HTR-8/SVneo (cell line): ENCODE measurements around the gene CPB1.

Experiments
- DNase-seq: peaks from one replicate; pipeline ENCODE4 v3.0.0; 2011; ENCODE audit warnings: low spot score, mixed read lengths; ENCODE audit not compliant: insufficient read length
- FAIRE-seq: peaks from 2 replicates; lab custom pipeline; 2011; peaks lifted over from hg19 to GRCh38; lab: Jason Lieb, UNC

The CPB1 gene

DNA sequence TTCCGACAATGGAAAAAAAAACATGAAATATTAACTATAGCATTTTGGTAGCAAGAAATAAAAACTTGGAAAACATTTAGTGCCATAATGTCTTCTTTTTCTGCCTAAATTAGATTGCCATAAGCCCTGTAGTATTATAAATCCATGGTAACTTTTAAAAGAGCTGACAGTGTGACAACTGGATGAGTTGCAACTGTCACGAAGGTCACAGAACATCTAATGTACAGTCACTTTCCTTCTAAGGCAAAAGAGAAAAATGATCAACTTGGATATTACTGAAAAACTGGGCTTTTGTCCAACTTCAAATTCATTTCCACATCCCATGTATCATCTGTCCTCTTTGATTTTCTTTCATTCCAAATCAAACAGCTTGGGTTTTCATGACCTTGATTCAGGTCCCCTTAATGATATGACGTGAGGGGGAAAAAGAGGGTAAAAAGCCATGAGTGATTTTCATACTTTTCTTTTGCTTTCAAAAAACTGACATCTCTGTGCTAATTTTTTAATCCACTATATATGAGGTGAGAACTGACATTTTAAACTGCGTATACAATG is 602 bp downstream of the CPB1 start:
- FAIRE-seq (no peak), DNase-seq (no peak)

GRCh38 chr3:148829926-148830325 is 2.3 kb downstream of the CPB1 start:
- FAIRE-seq = no peak
- DNase-seq = no peak

DNA sequence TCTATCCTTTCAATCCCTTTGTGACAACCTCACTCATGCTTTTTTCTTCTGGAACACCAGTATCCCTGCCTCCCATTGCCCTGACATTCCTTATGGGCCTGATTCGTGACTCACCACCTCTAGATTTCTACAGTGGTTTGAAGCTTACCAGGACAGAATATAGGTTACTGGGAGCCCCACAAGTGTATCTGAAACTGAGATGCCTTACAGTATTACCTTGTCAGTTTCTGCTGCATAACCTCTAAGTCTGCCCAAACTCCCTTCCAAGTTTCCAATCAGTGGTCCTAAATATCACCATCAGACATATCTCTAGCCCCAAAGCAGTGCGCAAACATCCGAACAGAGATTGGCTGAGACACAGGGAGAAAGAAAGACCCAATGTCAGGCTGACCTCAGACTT is 5.6 kb downstream of the CPB1 start:
- FAIRE-seq (no peak), DNase-seq (no peak)

DNA sequence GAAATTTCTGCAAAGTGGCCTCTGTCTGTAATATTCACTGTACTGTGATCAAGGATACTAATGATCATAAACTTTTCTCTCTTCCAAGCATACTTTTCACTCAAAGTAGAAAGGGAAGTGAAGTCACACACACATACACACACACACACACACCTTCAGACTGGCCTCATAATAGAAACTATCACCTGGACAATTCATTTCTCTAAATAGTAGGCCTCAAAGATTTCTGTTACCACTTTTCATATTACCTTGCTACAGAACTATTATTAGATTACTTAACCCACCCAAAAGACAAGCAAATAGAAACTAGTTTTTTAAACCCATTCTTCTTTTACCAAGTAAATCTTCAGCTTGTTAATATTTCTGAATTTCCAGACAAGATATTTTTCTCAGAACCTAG is 12.2 kb downstream of the CPB1 start:
- no peak for DNase-seq
- no peak for FAIRE-seq

DNA sequence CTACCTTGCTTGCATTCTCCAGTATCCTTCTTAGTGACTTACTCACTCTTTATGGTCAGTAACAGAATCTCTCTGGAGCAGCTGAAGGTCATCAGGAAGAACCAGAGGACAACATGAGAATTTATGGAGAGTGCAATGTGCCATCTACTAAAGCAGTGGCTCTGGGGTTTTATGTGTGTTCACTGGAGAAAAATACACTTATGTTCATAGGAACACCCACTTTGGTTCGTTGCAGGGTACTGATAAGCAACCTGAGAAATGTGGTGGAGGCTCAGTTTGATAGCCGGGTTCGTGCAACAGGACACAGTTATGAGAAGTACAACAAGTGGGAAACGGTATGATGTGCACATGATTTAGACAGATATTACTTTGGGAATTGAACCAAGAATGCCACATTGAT is 12.8 kb downstream of the CPB1 start:
- DNase-seq (no peak), FAIRE-seq (no peak)

GRCh38 chr3:148845756-148846395 is 18.3 kb downstream of the CPB1 start:
- no peak for DNase-seq
- FAIRE-seq = no peak

DNA sequence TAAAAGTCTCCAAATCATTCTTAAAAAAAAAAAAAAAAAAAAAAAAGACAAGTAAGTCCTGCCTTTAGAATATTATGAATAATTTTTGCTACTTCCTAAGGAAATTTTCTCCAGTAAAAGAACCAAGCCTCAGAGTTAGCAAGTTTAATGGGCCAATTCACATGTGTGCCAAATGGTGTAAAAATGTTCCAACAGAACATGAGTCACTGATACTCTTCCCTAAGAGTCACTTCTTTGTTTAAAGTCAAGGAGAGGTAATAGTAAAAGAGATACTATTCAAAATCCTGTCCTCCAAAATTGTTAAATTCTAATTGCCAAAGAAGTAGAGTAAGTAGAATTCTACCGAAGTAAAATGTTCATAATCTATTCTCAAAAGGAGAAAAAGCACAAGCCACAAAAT is 19.7 kb downstream of the CPB1 start:
- FAIRE-seq (no peak), DNase-seq (no peak)

- FAIRE-seq = no peak
- no peak for DNase-seq
Observed at GRCh38 chr3:148848410-148848809, 20.8 kb downstream of the CPB1 start.

DNA sequence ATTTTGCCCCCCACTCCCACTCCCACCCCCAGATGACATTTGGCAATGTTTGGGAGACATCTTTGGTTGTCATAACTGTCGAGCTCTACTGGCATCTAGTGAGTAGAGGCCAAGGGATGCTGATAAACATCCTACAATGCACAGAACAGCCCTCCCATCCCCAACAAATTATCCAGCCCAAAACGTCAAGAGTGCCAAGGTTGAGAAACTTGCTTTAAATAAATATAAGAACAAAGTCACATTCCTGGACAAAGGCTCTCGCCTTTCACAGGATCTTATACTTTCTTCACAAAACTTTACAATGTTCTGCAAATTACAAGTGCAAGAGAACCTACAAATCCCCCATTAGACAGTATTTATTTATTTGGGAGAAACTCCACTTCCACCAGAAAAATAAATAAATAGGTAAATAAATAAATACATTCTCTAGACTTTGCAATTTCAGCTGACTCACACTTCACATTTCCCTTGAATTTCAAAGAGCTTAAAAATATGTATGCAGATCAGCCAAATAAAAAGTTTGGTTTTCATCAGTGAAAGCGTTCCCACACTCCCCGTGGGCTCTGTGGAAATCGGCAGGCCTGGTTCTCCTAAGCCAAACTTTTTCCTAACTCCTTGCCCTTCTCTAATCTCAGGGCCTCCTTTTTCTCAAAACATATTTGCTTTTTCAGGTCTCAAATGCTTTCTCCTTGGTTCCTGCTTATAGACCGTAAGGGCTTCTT is 24.8 kb downstream of the CPB1 start:
- no peak for FAIRE-seq

GRCh38 chr3:148853076-148853475 is 25.5 kb downstream of the CPB1 start:
- no peak for FAIRE-seq

More for the DNA sequence above, 24.8 kb downstream of the CPB1 start:
- DNase-seq = no peak

GRCh38 chr3:148854061-148854460 is 26.4 kb downstream of the CPB1 start:
- no peak for FAIRE-seq
- no peak for DNase-seq

More at GRCh38 chr3:148853076-148853475, 25.5 kb downstream of the CPB1 start:
- DNase-seq = no peak

GRCh38 chr3:148856384-148856783 is 28.8 kb downstream of the CPB1 start:
- FAIRE-seq (no peak), DNase-seq (no peak)

GRCh38 chr3:148857316-148857715 is 29.7 kb downstream of the CPB1 start:
- DNase-seq (no peak), FAIRE-seq (no peak)

- FAIRE-seq = no peak
Observed at GRCh38 chr3:148861277-148861869, 33.8 kb downstream of the CPB1 start.

GRCh38 chr3:148863297-148863696 is 35.7 kb downstream of the CPB1 start:
- FAIRE-seq (no peak), DNase-seq (no peak)

More at GRCh38 chr3:148861277-148861869, 33.8 kb downstream of the CPB1 start:
- peak; percentile 49 for DNase-seq

DNA sequence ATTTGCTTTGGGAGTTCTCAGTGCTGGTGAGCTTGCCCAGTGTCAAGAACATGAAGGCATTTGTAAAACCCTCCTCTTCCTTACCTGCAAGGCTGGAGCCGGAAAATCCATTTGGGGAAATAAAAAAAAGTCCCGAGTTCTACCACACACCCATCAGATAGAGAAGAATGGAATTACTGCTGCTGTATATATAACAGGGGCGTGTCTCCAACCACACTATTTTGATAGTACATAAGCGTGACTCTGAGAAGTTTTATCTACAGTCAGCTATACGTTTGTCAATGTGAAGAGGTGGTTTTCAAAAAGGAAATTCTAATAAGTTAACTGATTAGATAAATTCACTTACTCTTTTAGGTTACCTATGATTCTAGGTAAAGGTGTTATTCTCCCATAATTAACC is 36.2 kb downstream of the CPB1 start:
- DNase-seq (no peak), FAIRE-seq (no peak)

DNA sequence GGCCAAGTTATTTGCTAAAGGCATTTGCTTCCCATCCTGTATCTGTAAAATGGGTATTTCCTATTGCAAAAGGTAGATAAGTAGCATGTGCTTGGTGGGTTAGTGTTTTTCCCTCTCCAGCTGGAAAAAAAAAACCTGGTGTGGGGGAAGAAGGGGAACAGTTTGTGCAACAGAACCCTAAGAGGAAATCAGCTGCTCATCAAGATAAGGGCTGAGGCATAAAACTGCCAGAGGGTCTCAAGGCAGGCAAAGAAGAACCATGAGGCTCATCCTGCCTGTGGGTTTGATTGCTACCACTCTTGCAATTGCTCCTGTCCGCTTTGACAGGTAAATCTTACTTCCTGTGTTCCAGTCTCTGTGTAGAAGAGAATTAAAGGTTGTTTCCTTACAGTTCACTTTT is 37.4 kb downstream of the CPB1 start, which contains the start of gene CPA3:
Gene CPA3, plus strand, starts transcription at position 248 of the 400 bp plus-strand sequence. Its CDS starts 12 bp downstream, at position 260.
- DNase-seq (no peak), FAIRE-seq (no peak)

DNA sequence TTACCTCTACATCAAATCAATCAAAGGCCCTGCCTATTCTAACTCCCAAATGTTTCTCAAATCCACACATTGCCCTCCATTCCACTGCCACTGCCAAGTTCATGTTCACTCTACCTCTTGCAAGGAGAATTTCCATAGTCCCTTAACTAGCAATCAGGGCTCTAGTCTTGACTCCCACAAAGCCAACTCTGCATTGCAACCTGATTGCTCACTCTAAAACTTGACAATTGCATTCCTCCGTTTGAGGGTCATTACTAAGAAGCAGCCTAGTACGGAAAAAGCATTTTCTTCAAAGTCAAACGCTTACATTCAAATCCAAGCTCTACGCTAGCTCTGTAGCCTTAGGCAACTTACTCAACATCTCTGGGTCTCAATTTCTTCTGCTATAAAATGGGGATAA is 38.6 kb downstream of the CPB1 start:
- peak; percentile 72 for FAIRE-seq
- DNase-seq = peak; percentile 71

DNA sequence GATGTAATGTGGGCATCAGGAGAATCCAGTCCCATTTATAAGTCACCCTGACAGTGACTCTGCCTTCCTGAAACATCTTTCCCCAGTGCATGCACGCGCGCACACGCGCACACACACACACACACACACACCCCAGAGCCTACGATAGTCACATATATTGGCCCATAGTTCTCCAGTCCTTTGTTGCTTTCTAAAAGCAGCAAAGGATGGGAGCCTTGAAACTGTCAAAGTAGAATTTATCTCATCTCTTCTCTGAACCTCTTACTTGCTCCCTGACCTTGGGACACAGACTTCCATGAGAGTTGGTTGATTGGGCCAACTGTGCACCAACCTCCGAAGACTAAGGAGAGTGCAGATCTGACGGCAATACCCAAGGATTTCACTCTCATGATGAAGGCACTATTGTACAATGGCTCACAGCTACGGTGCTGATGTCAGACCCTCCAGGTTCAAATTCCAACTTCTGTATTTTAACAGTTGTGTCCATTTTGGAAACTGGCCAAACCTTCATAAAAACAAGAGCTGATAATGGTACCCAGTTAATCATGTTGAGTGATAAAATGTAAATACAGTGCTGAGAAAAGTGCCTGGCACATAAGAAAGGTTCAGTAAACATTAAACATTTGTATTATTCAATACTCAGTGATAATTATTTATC is 45.8 kb downstream of the CPB1 start:
- FAIRE-seq (peak; percentile 4), DNase-seq (no peak)

DNA sequence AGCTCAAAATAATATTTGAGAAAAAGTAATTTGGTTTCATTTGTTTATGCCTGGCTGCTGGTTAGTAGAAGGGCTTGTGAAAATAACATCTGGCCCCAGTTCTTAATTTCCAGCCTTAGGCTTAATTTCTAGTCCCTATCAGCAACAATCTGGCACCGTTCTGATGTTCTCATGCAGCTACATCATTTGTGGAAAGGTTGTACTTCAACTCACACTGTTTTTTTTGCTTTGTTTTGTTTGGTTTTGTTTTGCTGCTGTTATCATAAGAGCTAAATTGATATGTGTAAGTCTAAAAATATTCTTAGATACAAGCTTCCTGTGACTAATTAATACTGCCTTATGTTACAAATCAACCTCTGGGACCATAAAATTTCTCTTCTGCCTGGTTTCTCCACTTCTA is 46.4 kb downstream of the CPB1 start:
- no peak for FAIRE-seq
- DNase-seq = no peak

DNA sequence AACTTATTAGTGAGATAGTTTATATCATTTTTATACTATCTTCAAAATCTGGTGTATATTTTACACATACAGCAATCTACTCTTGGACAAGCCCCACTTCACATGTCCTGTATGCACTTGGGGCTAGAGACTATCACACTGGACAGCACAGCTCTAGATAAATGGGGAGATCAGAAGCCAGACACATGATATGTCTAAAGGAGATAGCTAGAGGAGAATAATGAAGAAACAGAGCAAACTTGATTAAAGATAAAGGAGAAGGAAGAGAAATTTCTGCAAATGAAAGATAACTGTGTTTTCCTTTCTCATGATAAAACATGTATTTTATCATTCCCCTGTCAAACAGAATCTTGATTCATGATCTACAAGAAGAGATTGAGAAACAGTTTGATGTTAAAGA is 50.5 kb downstream of the CPB1 start:
- FAIRE-seq (no peak), DNase-seq (no peak)
